Left ventricle myocardium inferior (tissue), 1 donor: ENCODE results near the gene KCNIP3. TPM values are rescaled to one million over a fixed set of nuclear protein-coding genes. Genes with fewer than 3 reads are reported as not detected.

ENCODE experiments used
- DNase-seq: peaks from one replicate; pipeline ENCODE4 v3.0.0-alpha.2; 2020
- H3K27ac ChIP-seq: fragments of 200-600 bp; replicated peaks from 2 replicates; pipeline ENCODE4 v1.8.0; 2021
- H3K27me3 ChIP-seq: fragments of 200-600 bp; 2 replicates; pipeline ENCODE4 v1.8.0; 2021; ENCODE audit warnings: low read depth
- H3K36me3 ChIP-seq: fragments of 200-600 bp; 2 replicates; pipeline ENCODE4 v1.8.0; 2021
- H3K4me1 ChIP-seq: fragments of 200-600 bp; 2 replicates; pipeline ENCODE4 v1.8.0; 2021
- H3K4me3 ChIP-seq: fragments of 200-600 bp; 2 replicates; pipeline ENCODE4 v1.8.0; 2021; ENCODE audit warnings: mild to moderate bottlenecking, moderate library complexity
- H3K9me3 ChIP-seq: fragments of 200-600 bp; replicated peaks from 2 replicates; pipeline ENCODE4 v1.8.0; 2021
- intact Hi-C: fragments of 100-400 bp; cut with micrococcal nuclease; formaldehyde crosslinking; loops from one replicate; pipeline ENCODE4 v1.11.0; 2022
- total RNA-seq: library from RNA; stranded (reverse); fragmentation: NEBNext Ultra II Directional; extraction: Animal tissue kit (Norgen Biotek cat#: 25700); gene quantifications from one replicate; pipeline ENCODE4 v1.2.1, GENCODE V29; 2021
- TF ChIP-seq, protein P1 (sequence below): fragments of 200-600 bp; IDR thresholded peaks from 2 replicates; pipeline ENCODE4 v1.8.0; 2021; ENCODE audit warnings: antibody characterized with exemption, mild to moderate bottlenecking, borderline replicate concordance
- donor health status: DM: no; HTN: yes; CAD: no; lungs with severe emphysema.

The KCNIP3 gene
- total RNA-seq, 1 donor from 2014 or later: 4.6 TPM

DNA sequence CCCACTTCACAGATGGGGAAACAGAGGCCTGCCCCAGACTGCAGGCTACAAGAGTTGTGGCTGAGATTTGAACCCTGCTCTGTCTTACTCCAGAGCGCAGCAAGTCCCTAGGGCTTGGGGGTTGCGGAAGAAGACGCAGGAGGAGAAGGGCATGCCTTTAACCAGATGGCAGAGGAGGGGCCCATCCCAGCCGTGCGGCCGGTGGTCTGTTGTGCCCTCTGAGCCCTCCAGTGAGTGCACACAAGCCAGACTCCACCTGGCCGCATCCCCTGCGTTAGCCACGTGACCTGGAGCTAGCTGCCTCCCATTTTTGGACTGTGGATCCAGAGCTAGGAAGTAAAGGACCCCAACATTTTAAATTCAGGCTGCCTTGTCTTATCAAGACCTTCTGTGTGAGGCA, 2.8 kb downstream of the KCNIP3 start:
- Histone ChIP-seq H3K4me1 (no peaks in the 10 kb centered on the region), H3K27me3 (peaks cover 88% of the 10 kb centered on the region), H3K27ac (no peak overlapping the region), H3K36me3 (no peaks in the 10 kb centered on the region), H3K4me3 (no peak overlapping the region), H3K9me3 (no peaks in the 10 kb centered on the region)
- intact Hi-C loops: no loop called here
- no peak for DNase-seq
- TF ChIP-seq, protein P1, sequence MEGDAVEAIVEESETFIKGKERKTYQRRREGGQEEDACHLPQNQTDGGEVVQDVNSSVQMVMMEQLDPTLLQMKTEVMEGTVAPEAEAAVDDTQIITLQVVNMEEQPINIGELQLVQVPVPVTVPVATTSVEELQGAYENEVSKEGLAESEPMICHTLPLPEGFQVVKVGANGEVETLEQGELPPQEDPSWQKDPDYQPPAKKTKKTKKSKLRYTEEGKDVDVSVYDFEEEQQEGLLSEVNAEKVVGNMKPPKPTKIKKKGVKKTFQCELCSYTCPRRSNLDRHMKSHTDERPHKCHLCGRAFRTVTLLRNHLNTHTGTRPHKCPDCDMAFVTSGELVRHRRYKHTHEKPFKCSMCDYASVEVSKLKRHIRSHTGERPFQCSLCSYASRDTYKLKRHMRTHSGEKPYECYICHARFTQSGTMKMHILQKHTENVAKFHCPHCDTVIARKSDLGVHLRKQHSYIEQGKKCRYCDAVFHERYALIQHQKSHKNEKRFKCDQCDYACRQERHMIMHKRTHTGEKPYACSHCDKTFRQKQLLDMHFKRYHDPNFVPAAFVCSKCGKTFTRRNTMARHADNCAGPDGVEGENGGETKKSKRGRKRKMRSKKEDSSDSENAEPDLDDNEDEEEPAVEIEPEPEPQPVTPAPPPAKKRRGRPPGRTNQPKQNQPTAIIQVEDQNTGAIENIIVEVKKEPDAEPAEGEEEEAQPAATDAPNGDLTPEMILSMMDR: no peak

GRCh38 chr2:95300450-95300849, 3.3 kb downstream of the KCNIP3 start:
- H3K4me3 ChIP-seq: no peak overlapping the region
- intact Hi-C loops: no loop called here
- no peak overlapping the region for H3K27ac ChIP-seq
- no peaks in the 10 kb centered on the region for H3K9me3 ChIP-seq
- peaks cover 83% of the 10 kb centered on the region for H3K27me3 ChIP-seq
- DNase-seq: no peak
- H3K4me1 ChIP-seq: no peaks in the 10 kb centered on the region
- TF ChIP-seq, protein P1: no peak
- H3K36me3 ChIP-seq: no peaks in the 10 kb centered on the region

DNA sequence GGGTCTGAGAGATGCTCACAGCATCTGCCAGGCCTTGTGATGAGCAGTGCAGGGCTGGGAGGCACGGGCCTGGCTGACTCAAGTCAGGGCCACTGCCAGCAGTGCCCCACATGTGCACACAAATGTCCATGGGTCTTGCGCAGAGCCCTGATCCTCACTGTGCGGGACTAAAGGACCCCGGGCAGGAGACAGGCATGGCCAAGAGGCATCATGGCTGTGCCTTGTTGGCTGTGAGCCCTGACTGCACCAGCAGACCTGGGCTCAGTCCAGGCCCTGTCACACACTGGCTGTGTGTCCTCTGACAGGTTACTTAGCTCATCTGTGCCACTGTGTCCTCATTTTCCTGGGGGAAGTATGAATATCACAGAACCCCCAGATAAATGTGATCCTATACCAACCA, 4.0 kb downstream of the KCNIP3 start:
- TF ChIP-seq, protein P1: no peak
- Histone ChIP-seq H3K27me3 (peaks cover 75% of the 10 kb centered on the region), H3K4me3 (no peak overlapping the region), H3K36me3 (no peaks in the 10 kb centered on the region), H3K9me3 (no peaks in the 10 kb centered on the region), H3K27ac (no peak overlapping the region), H3K4me1 (no peaks in the 10 kb centered on the region)
- no peak for DNase-seq
- intact Hi-C loops: no loop called here

DNA sequence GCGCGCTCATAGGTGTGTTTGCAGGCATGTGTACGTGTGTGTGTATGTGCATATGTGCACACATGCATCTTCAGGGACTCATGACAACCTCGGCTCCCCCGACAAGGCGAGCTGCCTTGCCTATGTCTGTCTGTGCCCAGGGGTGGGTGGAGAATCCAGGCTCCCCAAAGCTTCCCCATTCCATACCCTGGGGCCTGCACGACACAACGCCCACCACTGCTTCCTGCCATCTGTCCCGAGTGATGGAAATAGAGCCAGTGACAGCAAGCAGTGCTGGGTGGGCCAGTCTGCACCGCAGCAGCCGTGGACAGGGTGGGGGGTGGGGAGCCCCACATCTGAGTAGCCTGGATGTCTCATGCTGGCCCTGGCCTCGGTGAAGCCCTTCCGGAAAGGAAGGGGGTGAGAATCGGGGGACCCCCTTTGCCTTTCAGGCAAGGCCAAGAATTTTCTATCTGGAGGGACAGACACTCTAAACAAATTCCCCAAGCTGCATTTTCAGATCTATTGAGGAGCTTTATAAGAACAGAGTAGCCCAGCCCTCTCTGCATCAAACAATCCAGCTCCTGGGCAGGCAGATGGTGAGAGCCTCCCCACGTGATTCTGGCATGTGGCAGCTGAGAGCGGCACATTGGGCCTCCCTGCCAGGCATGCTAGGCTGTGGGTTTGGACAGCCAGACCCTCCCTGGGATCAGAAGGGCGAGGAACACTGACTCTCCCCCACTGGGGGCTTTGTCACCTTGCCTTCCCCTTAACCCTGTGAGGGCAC, 4.9 kb downstream of the KCNIP3 start:
- H3K4me1 ChIP-seq: no peaks in the 10 kb centered on the region
- H3K36me3 ChIP-seq: no peaks in the 10 kb centered on the region
- no peak overlapping the region for H3K27ac ChIP-seq
- DNase-seq: no peak
- intact Hi-C loops: no loop called here
- no peaks in the 10 kb centered on the region for H3K9me3 ChIP-seq
- no peak overlapping the region for H3K4me3 ChIP-seq
- TF ChIP-seq, protein P1: no peak
- peaks cover 74% of the 10 kb centered on the region for H3K27me3 ChIP-seq

DNA sequence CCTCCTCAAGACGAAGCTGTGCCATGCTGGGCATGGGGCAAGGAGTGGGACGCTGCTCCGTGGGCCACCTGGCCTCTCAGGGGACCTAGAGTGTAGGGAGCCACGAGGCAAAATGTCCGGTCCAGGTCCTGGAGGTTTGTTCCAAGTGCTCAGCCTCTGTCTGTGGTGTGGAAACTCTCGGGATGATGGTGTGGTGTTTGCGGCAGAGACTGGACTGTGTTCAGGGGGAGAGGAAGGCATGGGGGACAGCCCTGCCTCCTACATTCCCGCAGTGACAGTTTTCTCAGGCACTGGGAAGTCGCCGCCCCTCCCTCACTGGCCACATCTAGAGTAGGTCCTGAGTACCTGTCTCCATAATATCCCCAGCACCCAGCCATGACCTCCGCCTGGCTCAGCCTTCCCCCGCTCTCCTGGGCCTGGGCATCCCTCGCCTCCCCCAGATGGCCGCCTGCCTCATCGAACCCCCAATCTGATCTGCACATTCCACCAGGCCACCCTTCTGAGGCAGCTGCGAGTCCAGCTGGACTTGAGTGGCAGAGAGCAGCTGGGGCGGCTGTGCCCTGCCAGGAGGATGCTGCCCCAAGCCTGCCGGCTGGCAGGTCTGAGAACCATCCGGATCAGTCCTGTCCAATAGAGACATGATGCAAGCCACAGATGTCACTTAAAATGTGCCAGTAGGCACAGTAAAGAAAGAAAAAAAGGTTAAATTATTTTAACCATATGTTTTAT, 6.2 kb downstream of the KCNIP3 start:
- peaks cover 67% of the 10 kb centered on the region for H3K27me3 ChIP-seq
- H3K36me3 ChIP-seq: no peaks in the 10 kb centered on the region
- intact Hi-C loops: no loop called here

More for the DNA sequence above, 6.2 kb downstream of the KCNIP3 start:
- Histone ChIP-seq H3K4me3 (no peak overlapping the region), H3K9me3 (no peaks in the 10 kb centered on the region), H3K4me1 (no peaks in the 10 kb centered on the region), H3K27ac (no peak overlapping the region)
- no peak for DNase-seq
- TF ChIP-seq, protein P1: no peak
